GM12878 (cell line): ENCODE data around the gene PCDHGC5. TPM values are rescaled to one million over a fixed set of nuclear protein-coding genes. Genes with fewer than 3 reads are reported as not detected.

Experiments used
- BCL11A ChIP-seq: IDR thresholded peaks from 2 replicates; pipeline ENCODE4 v1.6.1; 2011; ENCODE audit warnings: low read depth, low read length
- BHLHE40 ChIP-seq, 2 experiments: fragments of 450-650 bp in 1 of 2; IDR thresholded peaks; 2 replicates each; pipeline ENCODE4 v1.6.1; 2011 to 2017; ENCODE audit warnings: low read depth in 2 of 2, borderline replicate concordance in 1 of 2, improper control_type of control experiment in 1 of 2, low read length in 1 of 2, mild to moderate bottlenecking in 1 of 2
- BRCA1 ChIP-seq: IDR thresholded peaks from 2 replicates; pipeline ENCODE4 v1.6.1; 2011; ENCODE audit warnings: low read depth, low read length, improper control_type of control experiment
- CBFB ChIP-seq: IDR thresholded peaks from 2 replicates; pipeline ENCODE4 v1.6.1; 2016; ENCODE audit warnings: antibody characterized with exemption, low read depth
- DPF2 ChIP-seq: fragments of 450-650 bp; IDR thresholded peaks from 2 replicates; pipeline ENCODE4 v1.6.1; 2017; ENCODE audit warnings: mild to moderate bottlenecking
- EP300 ChIP-seq, 2 experiments: fragments of 150-350 bp in 1 of 2; IDR thresholded peaks; 2 replicates each; pipeline ENCODE4 v1.6.1; 2011 to 2012; ENCODE audit warnings: low read depth in 2 of 2, low read length in 2 of 2, borderline replicate concordance in 1 of 2, improper control_type of control experiment in 1 of 2, inconsistent platforms in 1 of 2; ENCODE audit not compliant: control insufficient read depth in 1 of 2
- FOXM1 ChIP-seq: IDR thresholded peaks from 2 replicates; pipeline ENCODE4 v1.6.1; 2012; ENCODE audit warnings: low read depth, mild to moderate bottlenecking, inconsistent platforms, low read length, moderate library complexity
- IKZF1 ChIP-seq: fragments of 450-650 bp; conservative IDR thresholded peaks from 2 replicates; pipeline ENCODE4 v1.6.1; 2017; ENCODE audit warnings: antibody characterized with exemption, mild to moderate bottlenecking
- IRF4 ChIP-seq: IDR thresholded peaks from 2 replicates; pipeline ENCODE4 v1.6.1; 2011; ENCODE audit warnings: low read depth, low read length
- NFYB ChIP-seq: IDR thresholded peaks from 2 replicates; pipeline ENCODE4 v1.6.1; 2011; ENCODE audit warnings: low read depth, mild to moderate bottlenecking, low read length, improper control_type of control experiment, moderate library complexity; ENCODE audit not compliant: insufficient read depth
- NR2F1 ChIP-seq: fragments of 450-650 bp; conservative IDR thresholded peaks from 2 replicates; pipeline ENCODE4 v1.6.1; 2017; ENCODE audit warnings: mild to moderate bottlenecking
- POU2F2 ChIP-seq: IDR thresholded peaks from 3 replicates; pipeline ENCODE4 v1.6.1; 2011; ENCODE audit warnings: low read depth, mild to moderate bottlenecking, low read length, borderline replicate concordance
- TBL1XR1 ChIP-seq: IDR thresholded peaks from 2 replicates; pipeline ENCODE4 v1.6.1; 2012; ENCODE audit warnings: low read depth, low read length, improper control_type of control experiment
- TCF12 ChIP-seq: IDR thresholded peaks from 2 replicates; pipeline ENCODE4 v1.6.1; 2011; ENCODE audit warnings: low read depth, mild to moderate bottlenecking, low read length
- ZNF274 ChIP-seq: IDR thresholded peaks from one replicate; pipeline ENCODE4 v1.8.0; 2011; ENCODE audit not compliant: insufficient read length, insufficient read depth
- ZNF622 ChIP-seq: fragments of 450-650 bp; IDR thresholded peaks from 2 replicates; pipeline ENCODE4 v1.6.1; 2017; ENCODE audit warnings: mild to moderate bottlenecking, inconsistent platforms
- polyA plus RNA-seq, 11 experiments: library from polyadenylated mRNA; depleted of rRNA in 4 of 11; unstranded in 6 of 11; stranded (reverse) in 5 of 11; fragments of >200 nt; fragmentation: Nextera tagmentation in 4 of 11; fragmentation: Illumina TruSeq in 1 of 11; extraction: Ambion mirVana in 4 of 11; extraction: Trizol in 1 of 11; gene quantifications; 1 replicate in 1 of 11; 2 replicates in 10 of 11; pipeline versions ENCODE4 v1.2.1 to v1.2.3, GENCODE V29; 2011 to 2016; ENCODE audit warnings: inconsistent platforms in 2 of 11, missing spikeins in 2 of 11, low read depth in 1 of 11
- total RNA-seq, 4 experiments: library from RNA; depleted of rRNA in 3 of 4; stranded (reverse); fragments of >200 nt in 3 of 4; fragmentation: Illumina TruSeq in 1 of 4; extraction: Trizol in 1 of 4; gene quantifications; 2 replicates each; pipeline versions ENCODE4 v1.2.1 to v1.2.3, GENCODE V29; 2013 to 2021
- TF ChIP-seq, protein P1 (sequence below): fragments of 450-650 bp; IDR thresholded peaks from 2 replicates; pipeline ENCODE4 v1.6.1; 2017; ENCODE audit warnings: mild to moderate bottlenecking, moderate library complexity
- TF ChIP-seq, protein P2 (sequence below): IDR thresholded peaks from 2 replicates; pipeline ENCODE4 v1.6.1; 2012; ENCODE audit warnings: low read depth, low read length, improper control_type of control experiment
- TF ChIP-seq, protein P3 (sequence below): fragments of 150-350 bp; IDR thresholded peaks from 2 replicates; pipeline ENCODE4 v1.6.1; 2014; ENCODE audit warnings: mild to moderate bottlenecking, low read depth, low read length
- TF ChIP-seq, protein P4 (sequence below): fragments of 450-650 bp; IDR thresholded peaks from 2 replicates; pipeline ENCODE4 v1.6.1; 2017; ENCODE audit warnings: mild to moderate bottlenecking, moderate library complexity

PCDHGC5 gene
- total and polyA plus RNA-seq, 10 of the 15 experiments (the other 5 are each of a cell fraction or from before 2014, with no cell fraction given), result 0.05 to 0.87 (median 0.18) TPM; not detected in 2

DNA sequence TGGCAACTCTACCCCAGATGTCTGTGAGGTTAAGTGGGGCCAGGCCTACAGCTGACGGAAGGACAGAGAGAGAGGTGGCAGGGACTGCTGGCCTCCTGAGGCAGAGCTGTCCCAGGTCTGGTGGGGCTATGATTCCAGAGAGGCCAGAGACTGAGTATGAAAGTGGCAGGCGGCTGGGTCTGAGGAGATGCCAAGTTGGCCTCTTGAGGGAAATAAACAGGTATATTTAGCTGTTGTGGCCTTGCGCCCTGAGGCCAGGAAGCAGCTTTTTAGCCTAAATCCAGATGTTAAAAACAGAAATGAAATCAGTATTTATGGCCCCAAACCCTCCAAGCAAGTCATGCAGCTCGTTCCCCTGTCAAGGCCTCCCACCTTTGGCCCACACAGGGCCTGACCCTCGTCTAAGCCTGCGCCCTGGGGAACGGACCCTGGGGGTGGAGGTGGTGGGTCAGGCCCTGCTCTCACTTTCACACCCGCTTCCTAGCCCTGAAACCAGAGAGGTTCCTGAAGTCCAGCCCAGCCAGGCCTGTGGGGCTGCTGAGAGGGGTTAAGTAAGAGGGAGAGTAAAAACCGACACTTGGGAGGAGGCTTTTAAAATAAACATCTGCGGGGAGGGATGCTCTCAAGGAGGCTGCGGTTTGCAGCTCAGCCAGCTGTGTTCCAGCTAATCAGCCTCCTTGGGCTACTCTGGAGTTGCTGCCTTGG lies 18.7 kb downstream of the PCDHGC5 start (continued):
- TF ChIP-seq, protein P1, sequence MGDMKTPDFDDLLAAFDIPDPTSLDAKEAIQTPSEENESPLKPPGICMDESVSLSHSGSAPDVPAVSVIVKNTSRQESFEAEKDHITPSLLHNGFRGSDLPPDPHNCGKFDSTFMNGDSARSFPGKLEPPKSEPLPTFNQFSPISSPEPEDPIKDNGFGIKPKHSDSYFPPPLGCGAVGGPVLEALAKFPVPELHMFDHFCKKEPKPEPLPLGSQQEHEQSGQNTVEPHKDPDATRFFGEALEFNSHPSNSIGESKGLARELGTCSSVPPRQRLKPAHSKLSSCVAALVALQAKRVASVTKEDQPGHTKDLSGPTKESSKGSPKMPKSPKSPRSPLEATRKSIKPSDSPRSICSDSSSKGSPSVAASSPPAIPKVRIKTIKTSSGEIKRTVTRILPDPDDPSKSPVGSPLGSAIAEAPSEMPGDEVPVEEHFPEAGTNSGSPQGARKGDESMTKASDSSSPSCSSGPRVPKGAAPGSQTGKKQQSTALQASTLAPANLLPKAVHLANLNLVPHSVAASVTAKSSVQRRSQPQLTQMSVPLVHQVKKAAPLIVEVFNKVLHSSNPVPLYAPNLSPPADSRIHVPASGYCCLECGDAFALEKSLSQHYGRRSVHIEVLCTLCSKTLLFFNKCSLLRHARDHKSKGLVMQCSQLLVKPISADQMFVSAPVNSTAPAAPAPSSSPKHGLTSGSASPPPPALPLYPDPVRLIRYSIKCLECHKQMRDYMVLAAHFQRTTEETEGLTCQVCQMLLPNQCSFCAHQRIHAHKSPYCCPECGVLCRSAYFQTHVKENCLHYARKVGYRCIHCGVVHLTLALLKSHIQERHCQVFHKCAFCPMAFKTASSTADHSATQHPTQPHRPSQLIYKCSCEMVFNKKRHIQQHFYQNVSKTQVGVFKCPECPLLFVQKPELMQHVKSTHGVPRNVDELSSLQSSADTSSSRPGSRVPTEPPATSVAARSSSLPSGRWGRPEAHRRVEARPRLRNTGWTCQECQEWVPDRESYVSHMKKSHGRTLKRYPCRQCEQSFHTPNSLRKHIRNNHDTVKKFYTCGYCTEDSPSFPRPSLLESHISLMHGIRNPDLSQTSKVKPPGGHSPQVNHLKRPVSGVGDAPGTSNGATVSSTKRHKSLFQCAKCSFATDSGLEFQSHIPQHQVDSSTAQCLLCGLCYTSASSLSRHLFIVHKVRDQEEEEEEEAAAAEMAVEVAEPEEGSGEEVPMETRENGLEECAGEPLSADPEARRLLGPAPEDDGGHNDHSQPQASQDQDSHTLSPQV, result no peak
- TF ChIP-seq BRCA1 (no peak), IRF4 (0 out of 2 replicates have a peak, but pooled peaks have one; percentile 14), ZNF622 (no peak), POU2F2 (0 out of 3 replicates have a peak, but pooled peaks have one; percentile 31), TCF12 (peak; percentile 16; the same call in 1 of the 2 replicates), IKZF1 (peak; percentile 81), NFYB (no peak), FOXM1 (no peak), NR2F1 (peak; percentile 95), TBL1XR1 (0 out of 2 replicates have a peak, but pooled peaks have one; percentile 47), ZNF274 (no peak), BHLHE40 (IDR thresholded peaks at IDR 0.05; ENCODE audit: borderline replicate concordance in 1 of 2, low read depth in 2 of 2, low read length in 1 of 2) (0 out of 4 replicates have a peak, but pooled peaks of 1 of the 2 experiments have one; percentile 11), EP300 (IDR thresholded peaks at IDR 0.05; ENCODE audit: borderline replicate concordance in 1 of 2, control insufficient read depth in 1 of 2, low read depth in 2 of 2, low read length in 2 of 2) (peak in 1 of 2 experiments; percentile 34; a peak in 1 of 4 replicates), DPF2 (0 out of 2 replicates have a peak, but pooled peaks have one; percentile 40), CBFB (peak; percentile 35; the same call in 1 of the 2 replicates), BCL11A (0 out of 2 replicates have a peak, but pooled peaks have one; percentile 9)
- TF ChIP-seq, protein P2, sequence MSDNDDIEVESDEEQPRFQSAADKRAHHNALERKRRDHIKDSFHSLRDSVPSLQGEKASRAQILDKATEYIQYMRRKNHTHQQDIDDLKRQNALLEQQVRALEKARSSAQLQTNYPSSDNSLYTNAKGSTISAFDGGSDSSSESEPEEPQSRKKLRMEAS, result 0 out of 2 replicates have a peak, but pooled peaks have one; percentile 13
- TF ChIP-seq, protein P3, sequence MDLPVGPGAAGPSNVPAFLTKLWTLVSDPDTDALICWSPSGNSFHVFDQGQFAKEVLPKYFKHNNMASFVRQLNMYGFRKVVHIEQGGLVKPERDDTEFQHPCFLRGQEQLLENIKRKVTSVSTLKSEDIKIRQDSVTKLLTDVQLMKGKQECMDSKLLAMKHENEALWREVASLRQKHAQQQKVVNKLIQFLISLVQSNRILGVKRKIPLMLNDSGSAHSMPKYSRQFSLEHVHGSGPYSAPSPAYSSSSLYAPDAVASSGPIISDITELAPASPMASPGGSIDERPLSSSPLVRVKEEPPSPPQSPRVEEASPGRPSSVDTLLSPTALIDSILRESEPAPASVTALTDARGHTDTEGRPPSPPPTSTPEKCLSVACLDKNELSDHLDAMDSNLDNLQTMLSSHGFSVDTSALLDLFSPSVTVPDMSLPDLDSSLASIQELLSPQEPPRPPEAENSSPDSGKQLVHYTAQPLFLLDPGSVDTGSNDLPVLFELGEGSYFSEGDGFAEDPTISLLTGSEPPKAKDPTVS, result no peak
- TF ChIP-seq, protein P4, sequence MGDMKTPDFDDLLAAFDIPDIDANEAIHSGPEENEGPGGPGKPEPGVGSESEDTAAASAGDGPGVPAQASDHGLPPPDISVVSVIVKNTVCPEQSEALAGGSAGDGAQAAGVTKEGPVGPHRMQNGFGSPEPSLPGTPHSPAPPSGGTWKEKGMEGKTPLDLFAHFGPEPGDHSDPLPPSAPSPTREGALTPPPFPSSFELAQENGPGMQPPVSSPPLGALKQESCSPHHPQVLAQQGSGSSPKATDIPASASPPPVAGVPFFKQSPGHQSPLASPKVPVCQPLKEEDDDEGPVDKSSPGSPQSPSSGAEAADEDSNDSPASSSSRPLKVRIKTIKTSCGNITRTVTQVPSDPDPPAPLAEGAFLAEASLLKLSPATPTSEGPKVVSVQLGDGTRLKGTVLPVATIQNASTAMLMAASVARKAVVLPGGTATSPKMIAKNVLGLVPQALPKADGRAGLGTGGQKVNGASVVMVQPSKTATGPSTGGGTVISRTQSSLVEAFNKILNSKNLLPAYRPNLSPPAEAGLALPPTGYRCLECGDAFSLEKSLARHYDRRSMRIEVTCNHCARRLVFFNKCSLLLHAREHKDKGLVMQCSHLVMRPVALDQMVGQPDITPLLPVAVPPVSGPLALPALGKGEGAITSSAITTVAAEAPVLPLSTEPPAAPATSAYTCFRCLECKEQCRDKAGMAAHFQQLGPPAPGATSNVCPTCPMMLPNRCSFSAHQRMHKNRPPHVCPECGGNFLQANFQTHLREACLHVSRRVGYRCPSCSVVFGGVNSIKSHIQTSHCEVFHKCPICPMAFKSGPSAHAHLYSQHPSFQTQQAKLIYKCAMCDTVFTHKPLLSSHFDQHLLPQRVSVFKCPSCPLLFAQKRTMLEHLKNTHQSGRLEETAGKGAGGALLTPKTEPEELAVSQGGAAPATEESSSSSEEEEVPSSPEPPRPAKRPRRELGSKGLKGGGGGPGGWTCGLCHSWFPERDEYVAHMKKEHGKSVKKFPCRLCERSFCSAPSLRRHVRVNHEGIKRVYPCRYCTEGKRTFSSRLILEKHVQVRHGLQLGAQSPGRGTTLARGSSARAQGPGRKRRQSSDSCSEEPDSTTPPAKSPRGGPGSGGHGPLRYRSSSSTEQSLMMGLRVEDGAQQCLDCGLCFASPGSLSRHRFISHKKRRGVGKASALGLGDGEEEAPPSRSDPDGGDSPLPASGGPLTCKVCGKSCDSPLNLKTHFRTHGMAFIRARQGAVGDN, result 0 out of 2 replicates have a peak, but pooled peaks have one; percentile 40
